Daoy (cell line): ENCODE results near the gene FANK1. TPM values are rescaled to one million over a fixed set of nuclear protein-coding genes. Genes with fewer than 3 reads are reported as not detected.

Source experiments
- total RNA-seq: library from RNA; depleted of rRNA; stranded (reverse); fragments of >200 nt; shearing (Covaris generic); gene quantifications from 2 replicates; pipeline ENCODE4 v1.2.3, GENCODE V29; 2014; rRNA removed

FANK1 gene
- total RNA-seq, 1 experiment from 2014 or later, result 2.0 TPM

Other genes starting within 250 kb of the FANK1 start
- gene TEX36, start 213.4 kb upstream of the FANK1 start, total RNA-seq, result not detected in 2 replicates
- 17.7 and 19.7 TPM in 2 replicates for gene EDRF1, start 176.9 kb upstream of the FANK1 start, total RNA-seq
- not detected in 2 replicates for gene MMP21, start 120.7 kb upstream of the FANK1 start, total RNA-seq
- gene UROS, start 73.3 kb upstream of the FANK1 start, total RNA-seq, result 65.9 and 71.2 TPM in 2 replicates
- 116 and 123 TPM in 2 replicates for gene BCCIP, start 73.0 kb upstream of the FANK1 start, total RNA-seq
- 28.1 and 28.5 TPM in 2 replicates for gene DHX32, start 15.3 kb upstream of the FANK1 start, total RNA-seq